T-helper 2 cell treated with Interferon-gamma antibody and Interleukin-4, amounts not matched to agents 5 μg/mL and 100 μg/mL, for 36 hours (primary cell): ENCODE data around the gene SCO1.
A peak's percentile ranks its signal among the peaks of the same experiment; 100 is the strongest.
"Not testable (repeated sequence)": the region's sequence is repeated elsewhere in the genome, so short reads cannot be mapped to it uniquely, and the experiment has no call there.

Experiments used
- DNase-seq: peaks from one replicate; pipeline ENCODE4 v3.0.0; 2021; ENCODE audit warnings: low spot score
- H3K27ac Mint-ChIP-seq: one replicate; pipeline ENCODE4 v1.8.0; 2021; ENCODE audit warnings: mild to moderate bottlenecking, mixed read lengths
- H3K27me3 Mint-ChIP-seq: one replicate; pipeline ENCODE4 v1.8.0; 2021; ENCODE audit warnings: low read depth, mixed read lengths
- H3K36me3 Mint-ChIP-seq: one replicate; pipeline ENCODE4 v1.8.0; 2021; ENCODE audit warnings: low read depth, mixed read lengths
- H3K4me1 Mint-ChIP-seq: one replicate; pipeline ENCODE4 v1.8.0; 2021; ENCODE audit warnings: low read depth, mixed read lengths
- H3K4me3 Mint-ChIP-seq: one replicate; pipeline ENCODE4 v1.8.0; 2022; ENCODE audit warnings: mild to moderate bottlenecking, moderate library complexity, mixed read lengths
- H3K9me3 Mint-ChIP-seq: one replicate; pipeline ENCODE4 v1.8.0; 2021; ENCODE audit warnings: mixed read lengths

SCO1 gene

DNA sequence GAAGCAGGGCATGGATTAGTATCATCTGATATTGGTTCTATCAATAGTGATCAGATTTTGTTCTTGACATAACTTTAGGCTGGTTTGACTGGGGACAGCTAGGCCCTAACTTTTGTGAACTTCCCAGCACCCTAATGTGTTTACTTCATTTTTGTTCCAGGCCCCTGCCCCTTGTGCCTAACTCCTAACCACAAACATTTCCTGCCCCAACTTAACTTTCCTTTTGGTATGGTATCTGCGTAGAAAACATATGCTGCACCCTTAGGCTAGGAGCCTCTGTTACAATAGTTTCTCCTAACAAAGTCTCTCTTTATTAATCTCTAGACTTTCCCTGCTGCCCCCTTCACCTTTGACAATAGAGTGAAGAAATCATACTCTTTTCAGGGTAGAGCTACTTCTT, 2.5 kb upstream of the SCO1 start:
- no peaks in the 10 kb centered on the region for H3K27me3 Mint-ChIP-seq
- peaks cover 41% of the 10 kb centered on the region for H3K4me1 Mint-ChIP-seq
- H3K9me3 Mint-ChIP-seq = no peaks in the 10 kb centered on the region
- peak overlapping the region; percentile 93 for H3K27ac Mint-ChIP-seq
- peaks cover 30% of the 10 kb centered on the region for H3K36me3 Mint-ChIP-seq
- peak overlapping the region; percentile 83 for H3K4me3 Mint-ChIP-seq
- DNase-seq = no peak

DNA sequence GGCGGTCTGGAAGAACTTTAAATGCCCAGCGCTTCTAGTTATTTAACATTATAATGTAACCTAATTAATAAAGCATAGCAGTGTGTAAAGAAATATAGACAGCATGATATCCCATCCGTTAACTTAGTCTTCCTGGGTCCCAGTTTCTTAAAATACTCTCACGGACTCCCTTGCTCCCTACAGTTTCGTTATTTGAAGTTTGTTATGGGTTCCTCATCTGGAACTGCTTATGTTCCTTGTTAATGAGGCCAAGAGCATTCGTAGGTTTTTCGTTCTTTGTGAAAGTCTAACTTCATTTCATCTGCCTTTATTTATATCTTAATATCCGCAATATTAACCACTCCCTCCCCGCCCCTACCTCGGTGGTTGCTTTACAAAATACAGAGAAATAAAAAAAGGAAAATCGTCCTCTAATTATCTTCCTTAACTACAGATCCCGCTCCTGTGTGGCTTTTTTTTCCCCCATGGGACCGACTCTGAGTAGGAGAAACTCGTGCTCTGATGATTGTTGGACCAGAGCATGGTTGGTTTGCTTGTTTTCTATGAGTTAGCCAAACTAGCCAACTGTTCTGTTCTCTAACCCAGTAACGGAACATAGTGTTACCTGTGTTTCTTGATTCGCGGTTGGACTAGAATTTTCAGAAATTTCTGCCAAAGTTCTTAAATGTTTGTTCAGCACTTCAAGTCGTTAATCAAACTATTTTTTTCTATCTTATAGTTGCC, 924 bp upstream of the SCO1 start:
- Mint-ChIP-seq H3K9me3 (no peaks in the 10 kb centered on the region), H3K36me3 (peaks cover 36% of the 10 kb centered on the region), H3K4me3 (peak overlapping the region; percentile 94), H3K27ac (peak overlapping the region; percentile 95), H3K27me3 (no peaks in the 10 kb centered on the region), H3K4me1 (peaks cover 41% of the 10 kb centered on the region)
- DNase-seq = no peak

GRCh38 chr17:10695875-10696407, 1.4 kb downstream of the SCO1 start:
- Mint-ChIP-seq H3K4me3 (peak overlapping the region; percentile 97), H3K27ac (peak overlapping the region; percentile 95), H3K36me3 (peaks cover 46% of the 10 kb centered on the region), H3K4me1 (peaks cover 26% of the 10 kb centered on the region)
- not testable (repeated sequence) for DNase-seq, H3K27me3 Mint-ChIP-seq, H3K9me3 Mint-ChIP-seq

DNA sequence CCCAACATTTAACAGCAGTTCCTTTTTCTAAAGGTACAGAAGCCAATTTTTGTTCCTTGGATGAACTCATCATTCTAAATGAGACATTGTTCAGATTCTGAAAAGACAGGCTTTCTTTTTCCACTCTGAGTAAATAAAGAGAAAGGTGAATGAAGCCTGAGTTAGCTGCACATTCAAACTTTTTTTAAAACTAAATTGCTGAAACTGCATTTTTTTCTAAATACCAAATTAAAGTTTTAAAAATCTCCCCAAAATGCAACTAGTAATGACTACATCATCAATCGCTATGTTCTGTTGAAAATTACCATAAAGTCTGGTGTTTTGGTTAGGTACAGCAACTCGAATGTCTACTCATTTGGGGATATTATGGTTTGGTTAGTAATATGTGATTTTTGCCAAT, 9.8 kb downstream of the SCO1 start:
- H3K36me3 Mint-ChIP-seq = peaks cover 50% of the 10 kb centered on the region
- no peaks in the 10 kb centered on the region for H3K9me3 Mint-ChIP-seq
- DNase-seq = no peak
- H3K4me1 Mint-ChIP-seq = peaks cover 17% of the 10 kb centered on the region
- H3K27me3 Mint-ChIP-seq = no peaks in the 10 kb centered on the region
- no peak overlapping the region for H3K27ac Mint-ChIP-seq
- no peak overlapping the region for H3K4me3 Mint-ChIP-seq

DNA sequence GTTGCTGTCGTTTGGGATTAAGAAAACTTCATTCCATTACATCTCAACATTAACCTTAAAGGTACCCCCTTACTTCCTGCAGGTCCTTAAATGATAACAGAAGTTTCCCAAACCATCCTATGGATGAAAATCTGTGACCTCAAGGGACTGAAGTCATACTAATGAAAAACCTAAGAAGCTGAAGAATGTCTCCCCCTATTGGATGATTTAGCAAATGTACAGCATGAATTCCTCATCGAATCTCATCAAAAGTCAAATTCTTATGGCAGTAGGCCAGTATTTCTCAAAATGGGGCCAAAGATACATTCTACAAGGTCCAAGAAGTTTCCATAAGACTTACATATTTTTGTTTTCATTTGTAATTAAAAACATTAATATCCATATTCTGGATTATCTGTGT, 13.5 kb downstream of the SCO1 start:
- H3K27me3 Mint-ChIP-seq = no peaks in the 10 kb centered on the region

GRCh38 chr17:10681866-10682446, 15.4 kb downstream of the SCO1 start:
- H3K27me3 Mint-ChIP-seq = no peaks in the 10 kb centered on the region
- peaks cover 57% of the 10 kb centered on the region for H3K36me3 Mint-ChIP-seq
- H3K9me3 Mint-ChIP-seq = no peaks in the 10 kb centered on the region
- peaks cover 2% of the 10 kb centered on the region for H3K4me1 Mint-ChIP-seq
- DNase-seq = no peak
- no peak overlapping the region for H3K4me3 Mint-ChIP-seq
- H3K27ac Mint-ChIP-seq = no peak overlapping the region

More for the DNA sequence above, 13.5 kb downstream of the SCO1 start:
- Mint-ChIP-seq H3K36me3 (peaks cover 52% of the 10 kb centered on the region), H3K4me1 (peaks cover 3% of the 10 kb centered on the region), H3K27ac (no peak overlapping the region), H3K9me3 (no peaks in the 10 kb centered on the region), H3K4me3 (no peak overlapping the region)
- DNase-seq = no peak

- no peak for DNase-seq
- Mint-ChIP-seq H3K4me1 (no peaks in the 10 kb centered on the region), H3K27ac (no peak overlapping the region), H3K36me3 (peaks cover 20% of the 10 kb centered on the region), H3K4me3 (no peak overlapping the region), H3K9me3 (no peaks in the 10 kb centered on the region), H3K27me3 (no peaks in the 10 kb centered on the region)
Observed at GRCh38 chr17:10674704-10675103, 22.6 kb downstream of the SCO1 start.

- H3K4me1 Mint-ChIP-seq = no peaks in the 10 kb centered on the region
- peaks cover 15% of the 10 kb centered on the region for H3K36me3 Mint-ChIP-seq
- no peaks in the 10 kb centered on the region for H3K9me3 Mint-ChIP-seq
Observed at GRCh38 chr17:10673312-10673711, 24.0 kb downstream of the SCO1 start.

GRCh38 chr17:10668775-10669174, 28.6 kb downstream of the SCO1 start:
- Mint-ChIP-seq H3K4me3 (no peak overlapping the region), H3K27ac (no peak overlapping the region), H3K4me1 (no peaks in the 10 kb centered on the region), H3K27me3 (no peaks in the 10 kb centered on the region), H3K36me3 (no peaks in the 10 kb centered on the region), H3K9me3 (no peaks in the 10 kb centered on the region)
- no peak for DNase-seq

More at GRCh38 chr17:10673312-10673711, 24.0 kb downstream of the SCO1 start:
- Mint-ChIP-seq H3K27me3 (no peaks in the 10 kb centered on the region), H3K4me3 (no peak overlapping the region), H3K27ac (no peak overlapping the region)
- DNase-seq = no peak

- no peak overlapping the region for H3K27ac Mint-ChIP-seq
- no peaks in the 10 kb centered on the region for H3K4me1 Mint-ChIP-seq
- no peak overlapping the region for H3K4me3 Mint-ChIP-seq
- H3K27me3 Mint-ChIP-seq = no peaks in the 10 kb centered on the region
- no peak for DNase-seq
- H3K36me3 Mint-ChIP-seq = no peaks in the 10 kb centered on the region
- no peaks in the 10 kb centered on the region for H3K9me3 Mint-ChIP-seq
Observed at GRCh38 chr17:10666906-10667305, 30.4 kb downstream of the SCO1 start.

DNA sequence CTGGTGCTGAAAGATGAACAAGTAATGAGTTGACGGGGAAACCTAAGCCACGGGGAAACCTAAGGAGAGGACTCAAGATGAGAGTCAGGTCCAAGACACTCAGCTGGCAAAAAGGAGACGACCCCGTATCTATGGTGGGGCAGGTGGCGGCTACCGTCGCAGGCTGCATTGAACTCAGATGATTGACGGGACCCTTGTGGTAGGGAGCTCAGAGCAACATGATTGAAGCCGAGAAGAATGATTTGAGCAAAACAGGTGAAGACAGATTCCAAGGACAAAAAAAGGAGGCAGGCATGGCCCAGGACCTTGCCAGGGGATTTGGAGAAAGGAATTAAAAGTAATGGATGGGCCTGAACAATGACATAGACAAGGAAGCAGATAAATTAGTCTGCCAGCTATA, 32.8 kb downstream of the SCO1 start:
- Mint-ChIP-seq H3K9me3 (no peaks in the 10 kb centered on the region), H3K27me3 (no peaks in the 10 kb centered on the region), H3K4me1 (no peaks in the 10 kb centered on the region), H3K27ac (no peak overlapping the region), H3K36me3 (no peaks in the 10 kb centered on the region), H3K4me3 (no peak overlapping the region)
- DNase-seq = no peak

DNA sequence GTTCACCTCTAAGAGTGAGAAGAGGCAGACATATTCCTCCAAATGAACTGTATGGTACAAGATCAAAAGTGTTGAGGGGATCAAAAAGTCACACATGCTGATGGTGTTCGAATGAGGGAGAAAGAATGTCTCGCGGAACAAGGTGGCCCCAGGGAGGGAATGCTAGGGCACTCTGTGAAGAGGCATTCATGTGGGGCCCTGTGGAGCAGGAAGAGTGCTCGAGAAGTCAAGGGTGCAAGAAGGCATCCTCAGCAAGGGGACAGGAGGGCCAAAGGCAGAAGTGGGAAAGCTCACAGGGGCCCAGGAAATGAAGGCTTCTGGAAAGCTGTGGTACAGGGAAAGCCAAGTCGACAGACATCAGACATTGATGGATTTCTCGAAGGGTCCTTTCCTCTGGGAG, 34.1 kb downstream of the SCO1 start:
- H3K27ac Mint-ChIP-seq = no peak overlapping the region
- DNase-seq = no peak
- H3K36me3 Mint-ChIP-seq = no peaks in the 10 kb centered on the region
- no peak overlapping the region for H3K4me3 Mint-ChIP-seq
- H3K4me1 Mint-ChIP-seq = no peaks in the 10 kb centered on the region
- no peaks in the 10 kb centered on the region for H3K27me3 Mint-ChIP-seq
- H3K9me3 Mint-ChIP-seq = no peaks in the 10 kb centered on the region

DNA sequence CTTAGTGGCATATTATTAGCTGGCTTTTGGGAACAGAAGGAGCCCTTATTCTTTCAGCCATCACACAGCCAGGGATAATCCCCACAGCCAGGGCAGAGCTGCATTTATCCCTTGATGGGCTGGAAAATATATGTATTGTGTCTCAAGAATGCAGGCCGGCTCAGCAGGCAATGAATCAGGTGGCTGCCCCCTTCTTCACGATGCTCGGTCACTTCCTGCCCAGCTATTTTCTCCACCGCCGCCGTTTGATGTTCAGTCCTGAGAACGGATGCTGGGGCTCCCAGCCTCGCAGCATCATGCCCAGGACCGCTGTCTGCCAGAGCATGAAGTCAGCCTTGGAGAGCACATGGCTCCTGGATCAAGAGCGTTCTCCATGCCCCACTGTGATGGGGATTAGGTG, 35.9 kb downstream of the SCO1 start:
- Mint-ChIP-seq H3K27ac (no peak overlapping the region), H3K4me3 (no peak overlapping the region), H3K9me3 (no peaks in the 10 kb centered on the region), H3K36me3 (no peaks in the 10 kb centered on the region), H3K27me3 (no peaks in the 10 kb centered on the region), H3K4me1 (no peaks in the 10 kb centered on the region)
- DNase-seq = no peak

DNA sequence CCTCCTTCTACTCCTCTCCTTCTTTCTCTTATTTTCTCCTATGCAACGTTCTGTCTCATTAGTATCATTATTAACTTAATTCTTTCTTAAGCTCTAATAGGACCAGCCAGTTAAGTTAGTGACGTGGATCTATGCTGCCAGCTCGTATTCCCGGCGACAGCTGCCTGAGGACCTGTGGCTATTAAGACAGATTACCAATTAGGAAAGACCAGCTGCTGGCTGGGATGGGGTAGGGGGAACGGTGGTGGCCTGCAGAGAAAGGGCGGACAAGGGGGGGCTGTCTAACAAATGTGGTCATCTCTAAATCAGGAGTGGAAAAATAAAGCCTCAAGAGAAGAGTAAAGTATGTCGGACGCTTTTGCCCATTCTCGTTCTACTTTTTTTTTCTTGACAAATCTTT, 39.5 kb downstream of the SCO1 start:
- H3K4me1 Mint-ChIP-seq = peaks cover 3% of the 10 kb centered on the region
- H3K27me3 Mint-ChIP-seq = no peaks in the 10 kb centered on the region
- no peak overlapping the region for H3K27ac Mint-ChIP-seq
- no peaks in the 10 kb centered on the region for H3K36me3 Mint-ChIP-seq
- H3K9me3 Mint-ChIP-seq = no peaks in the 10 kb centered on the region
- DNase-seq = no peak
- no peak overlapping the region for H3K4me3 Mint-ChIP-seq
